Measurements from ENCODE around the gene ATG13. TPM values are rescaled to one million over a fixed set of nuclear protein-coding genes. Genes with fewer than 3 reads are reported as not detected.

The ATG13 gene
- total and polyA plus RNA-seq, 2 of the 8 experiments (the other 6 are each of a cell fraction or from before 2014, with no cell fraction given): 65.0 to 77.4 TPM

DNA sequence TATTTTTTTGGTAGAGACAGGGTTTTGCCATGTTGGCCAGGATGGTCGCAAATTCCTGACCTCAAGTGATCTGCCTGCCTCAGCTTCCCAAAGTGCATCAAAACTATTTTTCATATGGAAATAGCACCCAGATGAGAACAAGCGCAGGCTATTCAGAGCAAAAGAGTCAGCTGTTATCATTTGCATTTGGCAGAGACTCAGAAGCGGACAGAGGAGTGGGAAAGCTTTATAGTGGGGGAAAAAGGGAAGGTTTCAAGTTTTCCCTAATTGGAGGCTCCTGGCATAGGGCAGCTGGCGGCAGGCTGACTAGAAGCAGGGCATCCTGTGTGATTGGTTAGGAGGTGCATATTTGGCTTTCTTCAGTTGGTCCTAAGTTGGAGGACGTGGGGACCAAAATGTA lies 20.2 kb downstream of the ATG13 start:
- ChIA-PET POLR2A (ENCODE audit: partially characterized antibody) (interaction anchor here (0.7 to 1.4 kb wide), 3 partner anchors 11 to 26 kb away, joined by 3 to 5 read pairs (median 3); no protein-coding TSS in a partner anchor), CTCF (ENCODE audit: partially characterized antibody) (no interaction called here)
- Histone ChIP-seq H4K5ac (ENCODE audit: insufficient read length, low read depth, low read length) (no peak overlapping the region), H2BK12ac (ENCODE audit: low read depth, low read length) (no peak overlapping the region), H2AFZ (ENCODE audit: low read length) (no peak overlapping the region), H2BK15ac (ENCODE audit: low read length) (no peak overlapping the region), H3K18ac (ENCODE audit: extremely low read depth, low read length) (no peak overlapping the region), H3K4me1 (replicated peaks in 1 of 4; ENCODE audit: control insufficient read depth in 3 of 4, insufficient read depth in 4 of 4, low read length in 3 of 4) (no peaks in the 10 kb centered on the region), H3K4me3 (ENCODE audit: extremely low read depth in 1 of 4, insufficient read depth in 2 of 4, low read depth in 3 of 4, low read length in 4 of 4) (no peak overlapping the region), H2BK5ac (ENCODE audit: low read depth, low read length) (no peak overlapping the region), H3K4me2 (ENCODE audit: insufficient read depth in 1 of 2, low read depth in 2 of 2, low read length in 2 of 2) (no peak overlapping the region), H3K56ac (replicated peaks; ENCODE audit: insufficient read length, low read depth, low read length) (no peak overlapping the region), H3K23ac (ENCODE audit: insufficient read length) (no peak overlapping the region), H3K27ac (ENCODE audit: low read depth, low read length) (no peak overlapping the region), H3K9ac (replicated peaks in 1 of 4; ENCODE audit: extremely low read depth in 1 of 4, low read depth in 3 of 4, low read length in 3 of 4) (no peak overlapping the region), H3K14ac (ENCODE audit: insufficient read length) (no peak overlapping the region), H2AK5ac (ENCODE audit: low read depth, low read length) (no peak overlapping the region), H4K20me1 (replicated peaks in 1 of 2; ENCODE audit: control insufficient read depth in 1 of 2, insufficient read depth in 2 of 2, low read length in 2 of 2) (peaks cover 0 to 2% of the 10 kb centered on the region in 2 experiments), H3K79me1 (ENCODE audit: low read depth, low read length) (no peaks in the 10 kb centered on the region; the same call in 1 of the 2 replicates), H3K23me2 (ENCODE audit: low read depth, low read length) (no peaks in the 10 kb centered on the region), H2BK20ac (ENCODE audit: low read length) (no peak overlapping the region), H4K91ac (replicated peaks; ENCODE audit: insufficient read length, low read length) (no peak overlapping the region), H3K9me3 (ENCODE audit: insufficient read depth in 2 of 2, low read depth in 1 of 2, low read length in 1 of 2) (no peaks in the 10 kb centered on the region), H3K36me3 (ENCODE audit: control insufficient read depth in 2 of 4, insufficient read depth in 4 of 4, low read length in 3 of 4) (peaks cover 0 to 3% (median under 1%) of the 10 kb centered on the region in 4 experiments; a peak in 3 of 8 replicates), H2BK120ac (replicated peaks; ENCODE audit: low read depth, low read length) (no peak overlapping the region), H3K4ac (replicated peaks; ENCODE audit: insufficient read length, low read depth, low read length) (no peak overlapping the region), H4K8ac (ENCODE audit: extremely low read depth, insufficient read depth, low read length) (no peak overlapping the region), H3K27me3 (replicated peaks in 1 of 4; ENCODE audit: control insufficient read depth in 3 of 4, extremely low read depth in 1 of 4, insufficient read depth in 3 of 4, low read length in 3 of 4) (no peaks in the 10 kb centered on the region), H3K79me2 (ENCODE audit: control insufficient read depth in 1 of 2, insufficient read depth in 2 of 2, low read length in 2 of 2) (no peaks in the 10 kb centered on the region; a peak in 1 of 4 replicates)
- no peak for DNase-seq (ENCODE audit: low read depth in 1 of 2, low spot score in 2 of 2)
- WGBS, 2 experiments (ENCODE audit: extremely low coverage in 1 of 2, insufficient coverage in 1 of 2, insufficient read length in 1 of 2, insufficient replicate concordance in 2 of 2, low coverage in 1 of 2, low lambda C conversion rate in 2 of 2, missing lambda C conversion rate in 1 of 2): 89% methylated on average over 5 of the region's 5 CpGs; no CpG with 5 or more reads in 1 of the 2 experiments
- FAIRE-seq: no peak
- TF ChIP-seq SIX5 (IDR thresholded peaks at IDR 0.05; ENCODE audit: low read depth, low read length) (no peak), JUN (IDR thresholded peaks at IDR 0.05; ENCODE audit: low read depth, low read length) (no peak), BCL11A (IDR thresholded peaks at IDR 0.05; ENCODE audit: low read depth in 2 of 2, low read length in 2 of 2) (no peak), CHD1 (IDR thresholded peaks at IDR 0.05; ENCODE audit: low read depth, low read length) (no peak), GABPA (IDR thresholded peaks at IDR 0.05; ENCODE audit: borderline replicate concordance, insufficient read depth, low read length) (no peak), CBX5 (IDR thresholded peaks at IDR 0.05; ENCODE audit: low read depth, low read length) (no peak), KDM5A (IDR thresholded peaks at IDR 0.05; ENCODE audit: low read length) (no peak), RNF2 (IDR thresholded peaks at IDR 0.05; ENCODE audit: borderline replicate concordance, low read depth, low read length, missing control alignments, poor library complexity, severe bottlenecking) (no peak), SIRT6 (IDR thresholded peaks at IDR 0.05; ENCODE audit: low read length) (no peak)
- TF ChIP-seq, protein P1, sequence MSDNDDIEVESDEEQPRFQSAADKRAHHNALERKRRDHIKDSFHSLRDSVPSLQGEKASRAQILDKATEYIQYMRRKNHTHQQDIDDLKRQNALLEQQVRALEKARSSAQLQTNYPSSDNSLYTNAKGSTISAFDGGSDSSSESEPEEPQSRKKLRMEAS (IDR thresholded peaks at IDR 0.05): no peak
- TF ChIP-seq, protein P2, sequence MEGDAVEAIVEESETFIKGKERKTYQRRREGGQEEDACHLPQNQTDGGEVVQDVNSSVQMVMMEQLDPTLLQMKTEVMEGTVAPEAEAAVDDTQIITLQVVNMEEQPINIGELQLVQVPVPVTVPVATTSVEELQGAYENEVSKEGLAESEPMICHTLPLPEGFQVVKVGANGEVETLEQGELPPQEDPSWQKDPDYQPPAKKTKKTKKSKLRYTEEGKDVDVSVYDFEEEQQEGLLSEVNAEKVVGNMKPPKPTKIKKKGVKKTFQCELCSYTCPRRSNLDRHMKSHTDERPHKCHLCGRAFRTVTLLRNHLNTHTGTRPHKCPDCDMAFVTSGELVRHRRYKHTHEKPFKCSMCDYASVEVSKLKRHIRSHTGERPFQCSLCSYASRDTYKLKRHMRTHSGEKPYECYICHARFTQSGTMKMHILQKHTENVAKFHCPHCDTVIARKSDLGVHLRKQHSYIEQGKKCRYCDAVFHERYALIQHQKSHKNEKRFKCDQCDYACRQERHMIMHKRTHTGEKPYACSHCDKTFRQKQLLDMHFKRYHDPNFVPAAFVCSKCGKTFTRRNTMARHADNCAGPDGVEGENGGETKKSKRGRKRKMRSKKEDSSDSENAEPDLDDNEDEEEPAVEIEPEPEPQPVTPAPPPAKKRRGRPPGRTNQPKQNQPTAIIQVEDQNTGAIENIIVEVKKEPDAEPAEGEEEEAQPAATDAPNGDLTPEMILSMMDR (IDR thresholded peaks at IDR 0.05; ENCODE audit: control extremely low read depth in 1 of 3, insufficient read depth in 1 of 3, low read depth in 1 of 3, low read length in 3 of 3): no peak

All from H1 (cell line).